Measurements from ENCODE around the gene EEF1A2. TPM values are rescaled to one million over a fixed set of nuclear protein-coding genes. Genes with fewer than 3 reads are reported as not detected.

The EEF1A2 gene
- total RNA-seq, 4 donors from 2014 or later = 1.7 to 17.8 (median 7.4) TPM

GRCh38 chr20:63546256-63546955, 47.5 kb upstream of the EEF1A2 start:
- Histone ChIP-seq H3K4me1 (peaks cover 0 to 6% (median 0%) of the 10 kb centered on the region in 4 donors), H3K27ac (replicated peaks in 1 of 4) (no peak overlapping the region), H3K9me3 (no peaks in the 10 kb centered on the region), H3K27me3 (peaks cover 0 to 68% (median 15%) of the 10 kb centered on the region in 4 donors), H3K36me3 (no peaks in the 10 kb centered on the region), H3K4me3 (no peak overlapping the region)
- TF ChIP-seq CTCF (IDR thresholded peaks at IDR 0.05) = no peak
- no peak for TF ChIP-seq EP300 (IDR thresholded peaks at IDR 0.05)
- TF ChIP-seq POLR2AphosphoS5 (IDR thresholded peaks at IDR 0.05) = no peak
- TF ChIP-seq POLR2A (IDR thresholded peaks at IDR 0.05; ENCODE audit: low read depth) = no peak
- WGBS = 73% methylated on average over 17 of the region's 20 CpGs
- intact Hi-C loops (cut with DNase I) = no loop called here
- DNase-seq (ENCODE audit: extremely low spot score) = no peak

- H3K27me3 ChIP-seq = peaks cover 0 to 63% (median 15%) of the 10 kb centered on the region in 4 donors
- intact Hi-C loops (cut with DNase I) = no loop called here
- TF ChIP-seq POLR2AphosphoS5 (IDR thresholded peaks at IDR 0.05) = no peak
- TF ChIP-seq CTCF (IDR thresholded peaks at IDR 0.05) = no peak
- no peak for TF ChIP-seq POLR2A (IDR thresholded peaks at IDR 0.05; ENCODE audit: low read depth)
- TF ChIP-seq EP300 (IDR thresholded peaks at IDR 0.05) = no peak
Observed at GRCh38 chr20:63545814-63546213, 46.9 kb upstream of the EEF1A2 start.

GRCh38 chr20:63544958-63545516, 46.2 kb upstream of the EEF1A2 start:
- Histone ChIP-seq H3K4me1 (peaks cover 0 to 6% (median 0%) of the 10 kb centered on the region in 4 donors), H3K27ac (replicated peaks in 1 of 4) (no peak overlapping the region), H3K36me3 (no peaks in the 10 kb centered on the region), H3K9me3 (no peaks in the 10 kb centered on the region), H3K4me3 (no peak overlapping the region), H3K27me3 (peaks cover 0 to 58% (median 15%) of the 10 kb centered on the region in 4 donors)
- 82% methylated on average over 16 of the region's 19 CpGs for WGBS
- intact Hi-C loops (cut with DNase I) = no loop called here
- TF ChIP-seq CTCF (IDR thresholded peaks at IDR 0.05) (no peak), EP300 (IDR thresholded peaks at IDR 0.05) (no peak), POLR2AphosphoS5 (IDR thresholded peaks at IDR 0.05) (no peak)
- no peak for DNase-seq (ENCODE audit: extremely low spot score)

More at GRCh38 chr20:63545814-63546213, 46.9 kb upstream of the EEF1A2 start:
- Histone ChIP-seq H3K9me3 (no peaks in the 10 kb centered on the region), H3K27ac (replicated peaks in 1 of 4) (no peak overlapping the region), H3K4me3 (no peak overlapping the region), H3K36me3 (no peaks in the 10 kb centered on the region), H3K4me1 (peaks cover 0 to 6% (median 0%) of the 10 kb centered on the region in 4 donors)
- no peak for DNase-seq (ENCODE audit: extremely low spot score)
- WGBS = no CpG with 5 or more reads among the region's 6 CpGs

GRCh38 chr20:63544241-63544957, 45.5 kb upstream of the EEF1A2 start:
- TF ChIP-seq POLR2AphosphoS5 (IDR thresholded peaks at IDR 0.05) = no peak
- Histone ChIP-seq H3K9me3 (no peaks in the 10 kb centered on the region), H3K4me1 (peaks cover 0 to 6% (median 0%) of the 10 kb centered on the region in 4 donors), H3K4me3 (no peak overlapping the region), H3K36me3 (no peaks in the 10 kb centered on the region), H3K27me3 (peaks cover 0 to 58% (median 15%) of the 10 kb centered on the region in 4 donors), H3K27ac (replicated peaks in 1 of 4) (no peak overlapping the region)
- DNase-seq (ENCODE audit: extremely low spot score) = no peak
- intact Hi-C loops (cut with DNase I) = no loop called here
- WGBS = 74% methylated on average over 22 of the region's 27 CpGs

GRCh38 chr20:63543733-63544132, 44.9 kb upstream of the EEF1A2 start:
- peaks cover 0 to 7% (median 0%) of the 10 kb centered on the region in 4 donors for H3K4me1 ChIP-seq
- TF ChIP-seq CTCF (IDR thresholded peaks at IDR 0.05) (no peak), POLR2AphosphoS5 (IDR thresholded peaks at IDR 0.05) (no peak), POLR2A (IDR thresholded peaks at IDR 0.05; ENCODE audit: low read depth) (no peak), EP300 (IDR thresholded peaks at IDR 0.05) (no peak)
- WGBS = 91% methylated on average over 6 of the region's 6 CpGs
- no peak overlapping the region for H3K27ac ChIP-seq (replicated peaks in 1 of 4)
- no peak for DNase-seq (ENCODE audit: extremely low spot score)
- no peak overlapping the region for H3K4me3 ChIP-seq
- H3K9me3 ChIP-seq = no peaks in the 10 kb centered on the region
- intact Hi-C loops (cut with DNase I) = no loop called here
- peaks cover 0 to 55% (median 12%) of the 10 kb centered on the region in 4 donors for H3K27me3 ChIP-seq
- H3K36me3 ChIP-seq = no peaks in the 10 kb centered on the region
